GM19240 (cell line): ENCODE results near the gene MBP.
"Not testable (repeated sequence)": the region's sequence is repeated elsewhere in the genome, so short reads cannot be mapped to it uniquely, and the experiment has no call there.

Experiments
- DNase-seq: peaks from one replicate; pipeline ENCODE4 v3.0.0; 2011; ENCODE audit warnings: low spot score; ENCODE audit not compliant: insufficient read length

MBP gene

GRCh38 chr18:77025831-77026363, 106.7 kb downstream of the MBP start:
- no peak for DNase-seq

DNA sequence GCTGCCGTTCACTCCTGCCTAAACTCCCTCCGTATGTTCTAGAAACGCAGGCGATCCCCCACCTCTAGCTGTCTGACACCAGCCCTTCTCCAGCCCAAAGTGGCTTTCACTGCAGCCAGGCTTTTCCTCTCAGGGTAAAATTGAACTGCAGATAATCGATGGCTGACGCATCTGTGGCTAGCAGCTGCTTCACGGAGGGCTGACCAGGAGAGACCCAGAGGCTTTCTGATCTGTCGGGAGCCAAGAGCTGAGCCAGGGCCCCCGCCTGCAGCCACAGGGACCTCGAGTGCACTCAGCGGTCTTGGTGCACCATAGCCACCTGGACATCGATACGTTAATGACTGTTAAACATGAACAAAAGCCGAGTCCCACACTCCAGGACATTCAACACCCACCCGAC, 107.5 kb downstream of the MBP start:
- no peak for DNase-seq

DNA sequence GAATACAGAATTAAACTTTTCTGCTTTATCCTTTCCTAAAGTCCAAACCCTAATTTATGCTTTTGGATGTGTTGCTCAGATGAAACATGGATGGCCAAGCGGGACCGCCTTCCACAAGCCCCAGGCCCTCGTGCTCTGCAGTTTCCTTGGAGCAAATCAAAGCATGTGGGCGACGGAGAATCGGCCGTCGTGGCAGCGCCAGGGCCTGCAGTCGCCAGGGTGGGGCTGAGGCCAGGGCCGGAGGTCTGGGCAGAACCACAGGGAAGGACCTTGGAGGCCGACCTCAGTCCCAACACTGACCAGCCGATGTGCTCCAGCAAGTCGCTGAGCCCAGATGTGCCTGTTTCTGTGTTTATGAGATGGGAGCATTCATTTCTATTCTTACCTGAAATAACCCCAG, 108.1 kb downstream of the MBP start:
- DNase-seq: no peak

GRCh38 chr18:77023102-77023782, 109.3 kb downstream of the MBP start:
- DNase-seq: no peak

DNA sequence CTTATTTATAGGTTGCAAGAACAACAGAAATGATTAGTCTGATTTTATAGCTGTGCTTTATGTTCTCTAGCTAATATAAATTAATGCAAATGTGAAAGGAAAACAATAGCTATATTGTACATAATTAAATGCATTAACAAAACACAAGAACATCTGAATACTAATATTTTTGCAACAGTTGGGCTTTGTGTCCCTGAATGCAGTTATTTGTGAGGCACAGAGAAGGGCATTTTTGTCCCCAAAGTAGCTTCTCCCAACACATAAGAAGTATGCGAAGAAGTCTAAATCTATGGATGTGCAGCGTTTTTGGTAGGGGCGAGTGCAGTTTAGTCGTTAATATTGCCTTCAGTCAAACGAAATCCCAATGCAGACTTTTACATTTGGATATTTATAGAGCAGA, 110.0 kb downstream of the MBP start:
- DNase-seq: no peak

DNA sequence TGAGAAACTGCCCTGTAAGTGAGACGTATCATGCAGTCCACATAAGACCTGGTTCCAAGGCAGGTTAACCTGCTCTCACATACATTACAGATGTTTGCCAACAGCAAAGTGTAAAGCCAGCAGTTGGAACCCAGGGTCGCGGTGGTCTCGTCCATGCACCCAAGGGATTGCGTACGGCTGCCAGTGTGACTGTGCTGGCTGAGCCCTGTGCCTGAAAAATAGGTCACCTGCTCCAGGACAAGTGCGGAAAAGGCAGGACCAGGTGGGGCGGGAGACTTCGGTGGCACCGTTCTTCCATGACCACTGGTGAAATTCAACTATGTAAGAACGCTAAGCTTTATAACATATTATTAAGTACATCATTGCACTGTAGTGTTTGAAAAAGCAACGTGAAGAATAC, 110.5 kb downstream of the MBP start:
- DNase-seq: no peak

GRCh38 chr18:77021478-77021877, 111.1 kb downstream of the MBP start:
- not testable (repeated sequence) for DNase-seq

- no peak for DNase-seq
These were observed 111.5 kb downstream of the MBP start for GRCh38 chr18:77021075-77021474.

- DNase-seq: no peak
These were observed 112.0 kb downstream of the MBP start for GRCh38 chr18:77020561-77020960.

- DNase-seq: no peak
These were observed 112.9 kb downstream of the MBP start for GRCh38 chr18:77019641-77020040.

DNA sequence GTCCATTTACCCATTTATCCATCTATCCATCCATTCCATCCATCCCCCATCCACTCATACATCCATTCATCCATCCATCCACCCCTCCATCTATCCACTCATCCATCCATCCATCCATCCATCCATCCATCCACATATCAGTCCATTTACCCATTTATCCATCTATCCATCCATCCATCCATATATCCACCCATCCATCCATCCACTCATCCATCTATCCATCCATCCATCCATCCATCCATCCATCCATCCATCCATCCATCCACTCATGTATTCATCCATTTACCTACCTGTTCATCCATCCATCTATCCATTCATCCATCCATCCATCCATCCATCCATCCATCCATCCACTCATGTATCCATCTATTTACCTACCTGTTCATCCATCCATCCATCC, 113.9 kb downstream of the MBP start:
- not testable (repeated sequence) for DNase-seq

GRCh38 chr18:77017355-77017754, 115.2 kb downstream of the MBP start:
- DNase-seq: no peak

DNA sequence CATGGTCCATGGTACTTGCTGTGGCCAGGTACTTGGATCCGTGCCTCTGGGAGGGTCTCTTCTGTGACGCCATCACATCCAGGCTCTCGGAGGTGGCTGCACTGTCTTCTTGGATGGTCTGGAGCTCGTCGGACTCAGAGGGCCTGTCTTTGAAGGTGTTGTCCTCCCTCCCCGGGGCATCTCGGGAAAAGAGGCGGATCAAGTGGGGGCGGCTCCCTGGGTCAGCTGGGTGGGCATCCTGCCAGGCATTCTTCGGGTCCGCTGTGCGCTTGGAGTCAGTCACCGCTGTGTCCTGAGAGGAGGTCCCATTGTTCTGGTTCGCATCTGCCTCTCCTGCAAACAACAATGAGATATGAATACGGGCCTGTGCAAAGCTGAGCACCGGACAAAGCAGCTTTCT, 115.6 kb downstream of the MBP start:
- no peak for DNase-seq

DNA sequence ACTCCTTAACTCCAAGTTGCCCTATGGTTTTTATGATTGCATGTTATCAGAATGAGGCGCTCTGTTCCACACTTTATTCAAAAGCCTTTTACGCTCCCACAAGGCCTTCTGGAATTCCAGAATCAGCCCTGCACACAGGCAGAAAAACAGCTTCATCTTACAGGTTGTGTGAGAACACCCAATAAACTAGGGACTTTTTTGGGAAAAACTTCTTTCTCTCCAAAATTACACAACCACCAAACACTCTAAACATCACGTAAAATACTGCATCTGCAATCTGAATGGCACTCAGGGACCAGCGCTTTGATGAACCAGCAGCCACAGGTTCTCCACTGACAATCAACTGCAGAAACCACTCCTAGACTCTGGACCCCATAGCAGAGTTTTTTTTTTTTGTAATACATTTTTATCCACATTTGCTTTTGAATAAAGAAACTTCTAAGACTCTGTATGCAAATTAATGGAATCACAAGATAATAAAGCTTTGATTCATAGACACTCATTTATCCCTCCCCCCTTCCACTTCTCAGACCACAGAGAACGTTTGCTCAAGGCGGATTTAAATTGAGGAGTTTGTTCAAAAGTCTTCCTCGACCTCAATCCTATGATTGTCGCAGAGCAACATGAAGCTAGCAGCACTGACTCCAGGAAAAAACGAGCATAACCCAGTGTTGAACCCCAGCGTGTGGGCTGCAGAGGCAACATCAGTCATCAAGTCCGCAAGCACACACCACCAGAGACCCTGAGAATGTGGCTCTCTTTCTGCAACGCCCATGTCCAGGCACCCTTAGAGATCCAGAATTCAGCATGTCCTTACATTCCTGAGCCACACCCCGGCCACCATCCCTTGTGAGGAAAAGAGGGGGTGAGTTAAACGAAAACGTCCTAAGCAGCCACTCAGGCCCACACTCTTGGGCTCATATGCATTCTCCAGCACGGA, 116.5 kb downstream of the MBP start:
- DNase-seq: no peak

GRCh38 chr18:77015169-77015568, 117.4 kb downstream of the MBP start:
- no peak for DNase-seq

GRCh38 chr18:77014538-77014937, 118.0 kb downstream of the MBP start:
- DNase-seq: no peak

- no peak for DNase-seq
These were observed 118.6 kb downstream of the MBP start for GRCh38 chr18:77013811-77014521.

GRCh38 chr18:77012806-77013541, 119.6 kb downstream of the MBP start:
- DNase-seq: no peak

DNA sequence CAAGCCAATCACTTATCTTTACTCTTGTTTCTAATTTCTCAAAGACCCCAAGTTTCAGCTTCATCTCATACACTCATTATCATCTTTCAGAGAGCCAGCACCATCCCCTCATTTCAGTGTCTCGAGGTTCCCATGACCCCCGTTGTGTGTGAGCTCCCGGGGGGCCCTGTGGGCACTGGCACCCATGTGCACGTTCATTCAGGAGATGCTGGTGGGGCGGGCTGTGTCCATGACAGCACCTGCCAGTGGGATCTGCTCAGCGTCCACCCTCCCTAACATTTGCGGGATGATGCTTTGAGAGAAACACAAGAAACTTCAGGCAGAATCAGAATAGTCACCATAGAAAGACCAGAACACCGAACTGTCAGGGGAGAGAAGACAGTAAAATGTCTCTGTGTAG, 120.5 kb downstream of the MBP start:
- DNase-seq: no peak

DNA sequence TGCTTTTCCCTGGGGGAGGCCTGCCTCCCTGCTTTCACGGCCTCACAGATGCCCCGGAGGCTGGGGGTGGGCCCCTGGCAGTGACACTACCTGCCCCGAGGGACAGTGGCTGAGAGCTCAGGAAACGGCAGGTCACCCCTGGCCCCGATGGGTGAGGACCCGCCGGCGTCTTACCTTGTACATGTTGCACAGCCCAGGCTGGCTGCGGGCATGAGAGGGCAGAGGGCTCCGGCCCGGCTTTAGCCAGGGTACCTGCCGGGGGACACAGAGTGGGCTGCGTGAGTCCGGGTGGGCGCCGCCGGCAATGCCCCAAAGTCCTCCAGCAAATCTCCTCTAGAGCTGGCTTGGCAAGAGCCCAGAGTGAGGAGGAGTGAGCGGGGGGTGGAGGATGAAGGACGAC, 122.9 kb downstream of the MBP start:
- no peak for DNase-seq
